Measurements from ENCODE around the gene STX1A. TPM values are rescaled to one million over a fixed set of nuclear protein-coding genes. Genes with fewer than 3 reads are reported as not detected.

Gene STX1A
- total RNA-seq, 4 donors from 2014 or later = 4.1 to 6.0 (median 5.0) TPM

DNA sequence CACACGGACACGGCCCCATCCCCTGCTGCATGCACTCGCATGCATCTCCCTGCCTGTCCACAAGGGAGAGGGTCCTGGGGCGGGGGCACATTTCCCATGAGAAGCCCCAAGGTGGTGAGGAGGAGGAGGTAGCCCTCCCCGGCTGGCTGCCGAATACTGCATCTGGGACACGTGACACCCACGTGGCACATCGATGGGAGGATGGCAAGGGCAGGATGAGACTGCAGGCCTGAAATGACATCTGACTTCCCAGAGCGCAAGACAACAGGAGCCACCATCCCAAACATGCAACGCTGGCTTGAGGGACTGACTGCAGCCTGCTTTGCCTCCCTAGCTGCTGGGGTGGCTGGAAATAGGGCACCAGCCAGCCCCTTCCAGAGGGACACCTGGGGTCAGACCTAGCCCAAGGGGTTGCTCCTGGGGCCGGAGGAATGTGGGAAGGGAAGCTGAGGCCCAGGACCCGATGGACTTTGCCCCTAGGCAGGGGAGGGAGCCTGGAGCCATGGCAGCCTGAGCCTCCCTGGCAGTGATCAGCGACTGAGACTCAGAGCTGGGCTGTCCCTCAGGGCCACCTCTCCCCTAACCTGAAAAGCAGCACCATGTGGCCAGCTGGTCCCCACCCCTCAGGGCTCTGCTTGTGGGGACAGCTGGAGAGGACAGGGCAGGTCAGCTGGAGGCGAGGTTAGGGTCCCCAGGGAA is 19.9 kb downstream of the STX1A start:
- in situ Hi-C loops (cut with MboI; ENCODE audit: low pct_ligation_motif_present in 1 of 4, low pct_unique_long_range_greater_than_20kb in 1 of 4, low sequenced_read_pairs in 3 of 4) = no loop called here
- no peak overlapping the region for H3K27ac ChIP-seq
- H3K36me3 ChIP-seq = peaks cover 0 to 14% (median 6%) of the 10 kb centered on the region in 4 donors

DNA sequence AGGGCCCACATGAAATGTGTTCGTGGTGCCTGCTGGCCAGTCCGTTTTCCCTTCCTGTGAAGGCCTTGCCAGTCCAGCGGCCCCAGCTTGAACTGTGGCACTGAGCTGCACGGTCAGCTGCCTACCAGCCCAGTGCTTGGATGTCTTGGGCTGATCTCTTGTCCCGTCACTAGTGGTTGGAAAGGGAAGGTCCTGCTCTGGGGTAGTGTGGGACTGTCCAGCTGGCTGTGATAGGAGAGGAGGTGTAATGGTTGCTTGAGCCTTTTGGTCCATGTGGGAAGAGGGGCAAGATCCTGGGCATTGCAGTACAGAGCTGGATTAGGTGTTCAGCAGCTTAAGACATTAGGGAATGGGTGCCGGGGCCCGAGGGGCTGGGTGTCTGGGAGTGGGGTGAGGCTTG is 21.1 kb downstream of the STX1A start:
- DNase-seq = no peak
- TF ChIP-seq EP300 (IDR thresholded peaks at IDR 0.05; ENCODE audit: low read depth) = no peak
- no peak for TF ChIP-seq CTCF (IDR thresholded peaks at IDR 0.05)
- TF ChIP-seq POLR2A (IDR thresholded peaks at IDR 0.05) = no peak
- no peak for TF ChIP-seq POLR2AphosphoS5 (IDR thresholded peaks at IDR 0.05)
- H3K4me1 ChIP-seq = peaks cover 0 to under 1% (median under 1%) of the 10 kb centered on the region in 4 donors
- no peak overlapping the region for H3K27ac ChIP-seq
- H3K36me3 ChIP-seq = peaks cover 0 to 24% (median 11%) of the 10 kb centered on the region in 4 donors
- WGBS, 2 donors (ENCODE audit: low coverage in 1 of 2) = 83% methylated on average over 7 of the region's 7 CpGs; no CpG with 5 or more reads in 1 of the 2 donors
- H3K4me3 ChIP-seq = no peak overlapping the region
- H3K27me3 ChIP-seq = no peaks in the 10 kb centered on the region
- in situ Hi-C loops (cut with MboI; ENCODE audit: low pct_ligation_motif_present in 1 of 4, low pct_unique_long_range_greater_than_20kb in 1 of 4, low sequenced_read_pairs in 3 of 4) (no loop called here), intact Hi-C loops (cut with DNase I; ENCODE audit: low total_unique reads) (no loop called here)
- no peaks in the 10 kb centered on the region for H3K9me3 ChIP-seq

More for the DNA sequence above, 19.9 kb downstream of the STX1A start:
- TF ChIP-seq CTCF (IDR thresholded peaks at IDR 0.05) = no peak
- TF ChIP-seq POLR2AphosphoS5 (IDR thresholded peaks at IDR 0.05) = no peak
- no peak for TF ChIP-seq EP300 (IDR thresholded peaks at IDR 0.05; ENCODE audit: low read depth)
- no peak for TF ChIP-seq POLR2A (IDR thresholded peaks at IDR 0.05)
- 79% methylated on average over 15 of the region's 15 CpGs; no CpG with 5 or more reads in 1 of the 2 donors for WGBS, 2 donors (ENCODE audit: low coverage in 1 of 2)
- Histone ChIP-seq H3K4me3 (no peak overlapping the region), H3K4me1 (peaks cover 5 to 12% (median 9%) of the 10 kb centered on the region in 4 donors), H3K27me3 (no peaks in the 10 kb centered on the region), H3K9me3 (no peaks in the 10 kb centered on the region)
- DNase-seq = no peak
- intact Hi-C loops (cut with DNase I; ENCODE audit: low total_unique reads) = no loop called here

- in situ Hi-C loops (cut with MboI; ENCODE audit: low pct_ligation_motif_present in 1 of 4, low pct_unique_long_range_greater_than_20kb in 1 of 4, low sequenced_read_pairs in 3 of 4) = no loop called here
- H3K4me1 ChIP-seq = no peaks in the 10 kb centered on the region
- H3K27ac ChIP-seq = no peak overlapping the region
- H3K36me3 ChIP-seq = peaks cover 0 to 40% (median 18%) of the 10 kb centered on the region in 4 donors
- intact Hi-C loops (cut with DNase I; ENCODE audit: low total_unique reads) = no loop called here
- 90% methylated on average over 3 to 4 of the region's 4 CpGs for WGBS, 2 donors (ENCODE audit: low coverage in 1 of 2)
- H3K4me3 ChIP-seq = no peak overlapping the region
- no peak for TF ChIP-seq CTCF (IDR thresholded peaks at IDR 0.05)
- no peak for TF ChIP-seq POLR2AphosphoS5 (IDR thresholded peaks at IDR 0.05)
- TF ChIP-seq POLR2A (IDR thresholded peaks at IDR 0.05) = no peak
- no peak for TF ChIP-seq EP300 (IDR thresholded peaks at IDR 0.05; ENCODE audit: low read depth)
- no peaks in the 10 kb centered on the region for H3K9me3 ChIP-seq
- no peak for DNase-seq
- no peaks in the 10 kb centered on the region for H3K27me3 ChIP-seq
Observed at GRCh38 chr7:73696372-73696771, 23.1 kb downstream of the STX1A start.

GRCh38 chr7:73690646-73691045 is 28.8 kb downstream of the STX1A start:
- WGBS, 2 donors (ENCODE audit: low coverage in 1 of 2) = 84 to 93% methylated on average over 2 to 7 of the region's 7 CpGs
- Histone ChIP-seq H3K36me3 (peaks cover 0 to 39% (median 18%) of the 10 kb centered on the region in 4 donors), H3K4me1 (no peaks in the 10 kb centered on the region), H3K4me3 (no peak overlapping the region), H3K9me3 (no peaks in the 10 kb centered on the region), H3K27me3 (no peaks in the 10 kb centered on the region), H3K27ac (no peak overlapping the region)
- TF ChIP-seq POLR2A (IDR thresholded peaks at IDR 0.05) (no peak), EP300 (IDR thresholded peaks at IDR 0.05; ENCODE audit: low read depth) (no peak), CTCF (IDR thresholded peaks at IDR 0.05) (no peak), POLR2AphosphoS5 (IDR thresholded peaks at IDR 0.05) (no peak)
- DNase-seq = no peak
- in situ Hi-C loops (cut with MboI; ENCODE audit: low pct_ligation_motif_present in 1 of 4, low pct_unique_long_range_greater_than_20kb in 1 of 4, low sequenced_read_pairs in 3 of 4) = no loop called here
- intact Hi-C loops (cut with DNase I; ENCODE audit: low total_unique reads) = no loop called here
